ENCODE results near the gene KIF20A. TPM values are rescaled to one million over a fixed set of nuclear protein-coding genes. Genes with fewer than 3 reads are reported as not detected.

The KIF20A gene
- total RNA-seq, 2 experiments from 2014 or later, result 50.7 to 51.4 TPM

DNA sequence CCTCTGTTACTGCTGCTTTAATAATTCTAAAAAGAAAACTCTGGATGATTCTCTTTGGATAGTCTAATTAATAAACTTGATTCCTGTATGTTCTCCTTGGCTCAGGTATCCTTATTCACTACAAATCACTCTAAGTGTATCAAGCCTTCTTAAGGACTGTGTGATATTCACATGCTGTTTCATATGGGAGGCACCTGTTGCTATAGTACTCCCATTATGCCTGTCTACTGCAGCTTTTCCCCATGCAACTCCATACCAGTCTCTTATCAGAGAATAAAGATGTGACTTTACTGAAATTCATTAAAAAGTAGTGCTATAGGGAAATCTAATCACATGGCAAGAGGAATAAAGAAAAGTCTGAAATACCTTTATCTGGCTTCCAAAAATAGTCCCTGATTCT, 15.2 kb upstream of the KIF20A start:
- Mint-ChIP-seq H3K4me1 (ENCODE audit: low read depth) (no peaks in the 10 kb centered on the region), H3K4me3 (no peak overlapping the region), H3K9me3 (no peaks in the 10 kb centered on the region), H3K36me3 (ENCODE audit: low read depth) (peaks cover 69% of the 10 kb centered on the region), H3K27me3 (no peaks in the 10 kb centered on the region), H3K27ac (no peak overlapping the region)
- no peak for DNase-seq
- intact Hi-C loops (cut with micrococcal nuclease), result no loop called here
- CTCF ChIA-PET, result interaction anchor here (1.0 kb wide), 2 partner anchors 22 to 95 kb away, joined by 3 to 4 read pairs; no protein-coding TSS in a partner anchor
- no peak for ATAC-seq
- POLR2A ChIA-PET, result interaction anchor here (0.9 to 1.5 kb wide), 2 partner anchors 8 to 14 kb away, joined by 3 to 4 read pairs; no protein-coding TSS in a partner anchor
- TF ChIP-seq, protein P1, sequence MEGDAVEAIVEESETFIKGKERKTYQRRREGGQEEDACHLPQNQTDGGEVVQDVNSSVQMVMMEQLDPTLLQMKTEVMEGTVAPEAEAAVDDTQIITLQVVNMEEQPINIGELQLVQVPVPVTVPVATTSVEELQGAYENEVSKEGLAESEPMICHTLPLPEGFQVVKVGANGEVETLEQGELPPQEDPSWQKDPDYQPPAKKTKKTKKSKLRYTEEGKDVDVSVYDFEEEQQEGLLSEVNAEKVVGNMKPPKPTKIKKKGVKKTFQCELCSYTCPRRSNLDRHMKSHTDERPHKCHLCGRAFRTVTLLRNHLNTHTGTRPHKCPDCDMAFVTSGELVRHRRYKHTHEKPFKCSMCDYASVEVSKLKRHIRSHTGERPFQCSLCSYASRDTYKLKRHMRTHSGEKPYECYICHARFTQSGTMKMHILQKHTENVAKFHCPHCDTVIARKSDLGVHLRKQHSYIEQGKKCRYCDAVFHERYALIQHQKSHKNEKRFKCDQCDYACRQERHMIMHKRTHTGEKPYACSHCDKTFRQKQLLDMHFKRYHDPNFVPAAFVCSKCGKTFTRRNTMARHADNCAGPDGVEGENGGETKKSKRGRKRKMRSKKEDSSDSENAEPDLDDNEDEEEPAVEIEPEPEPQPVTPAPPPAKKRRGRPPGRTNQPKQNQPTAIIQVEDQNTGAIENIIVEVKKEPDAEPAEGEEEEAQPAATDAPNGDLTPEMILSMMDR (IDR thresholded peaks at IDR 0.05), result no peak

DNA sequence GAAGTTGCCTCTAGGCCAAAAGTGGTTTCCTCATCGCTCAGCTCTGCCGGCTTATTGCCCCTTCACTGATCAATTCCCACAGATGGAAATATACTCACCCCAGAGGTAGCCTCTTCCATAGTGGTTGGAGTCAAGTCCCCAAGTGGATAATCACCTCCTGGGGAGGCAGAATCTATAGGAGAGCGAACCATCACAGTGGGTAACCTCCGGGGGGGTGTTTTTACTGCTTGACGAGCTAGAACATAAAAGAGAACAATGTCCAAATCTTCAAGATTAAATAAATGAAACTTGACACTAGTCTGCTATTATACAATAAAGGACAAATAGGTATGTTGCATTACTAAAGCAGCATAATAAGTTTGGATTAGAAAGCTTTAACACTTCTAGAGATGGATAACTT, 9.8 kb upstream of the KIF20A start:
- TF ChIP-seq, protein P1 (IDR thresholded peaks at IDR 0.05), result no peak
- H3K4me1 Mint-ChIP-seq (ENCODE audit: low read depth), result peaks cover 6% of the 10 kb centered on the region
- intact Hi-C loops (cut with micrococcal nuclease), result no loop called here
- no peak overlapping the region for H3K4me3 Mint-ChIP-seq
- ATAC-seq (no peak), DNase-seq (no peak)
- peaks cover 59% of the 10 kb centered on the region for H3K36me3 Mint-ChIP-seq (ENCODE audit: low read depth)
- H3K27me3 Mint-ChIP-seq, result no peaks in the 10 kb centered on the region
- no peak overlapping the region for H3K27ac Mint-ChIP-seq
- CTCF ChIA-PET, result interaction anchor here (0.8 to 0.9 kb wide), 2 partner anchors 11 to 92 kb away, joined by 3 read pairs; no protein-coding TSS in a partner anchor
- POLR2A ChIA-PET, result no interaction called here
- H3K9me3 Mint-ChIP-seq, result no peaks in the 10 kb centered on the region

DNA sequence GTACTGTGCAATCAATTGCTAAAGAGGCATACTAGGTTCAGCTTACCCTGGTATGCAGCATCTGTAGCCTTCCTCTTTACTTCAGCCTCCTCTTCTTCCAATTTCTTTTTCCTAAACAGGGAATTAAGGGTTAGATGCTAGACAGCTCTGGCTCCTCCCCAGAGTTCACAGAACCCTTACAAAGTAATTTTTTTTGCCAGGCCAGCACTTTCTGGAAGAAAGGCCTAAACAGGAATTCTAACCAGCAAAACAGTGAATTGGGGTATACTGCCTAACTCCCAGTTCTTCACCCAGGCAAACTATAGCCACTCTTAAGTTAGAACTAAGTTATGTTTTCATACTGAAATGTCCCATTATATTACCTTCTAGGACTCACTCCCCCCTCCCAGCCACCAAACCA, 8.6 kb upstream of the KIF20A start:
- TF ChIP-seq, protein P1 (IDR thresholded peaks at IDR 0.05), result no peak
- no peaks in the 10 kb centered on the region for H3K9me3 Mint-ChIP-seq
- peaks cover 8% of the 10 kb centered on the region for H3K4me1 Mint-ChIP-seq (ENCODE audit: low read depth)
- no peak overlapping the region for H3K27ac Mint-ChIP-seq
- no peak for DNase-seq
- H3K36me3 Mint-ChIP-seq (ENCODE audit: low read depth), result peaks cover 52% of the 10 kb centered on the region
- CTCF ChIA-PET, result interaction anchor here (1.1 to 1.9 kb wide), 2 partner anchors 10 to 182 kb away, joined by 3 to 5 read pairs; no protein-coding TSS in a partner anchor
- H3K27me3 Mint-ChIP-seq, result no peaks in the 10 kb centered on the region
- no peak overlapping the region for H3K4me3 Mint-ChIP-seq
- no peak for ATAC-seq
- POLR2A ChIA-PET, result no interaction called here
- intact Hi-C loops (cut with micrococcal nuclease), result no loop called here

DNA sequence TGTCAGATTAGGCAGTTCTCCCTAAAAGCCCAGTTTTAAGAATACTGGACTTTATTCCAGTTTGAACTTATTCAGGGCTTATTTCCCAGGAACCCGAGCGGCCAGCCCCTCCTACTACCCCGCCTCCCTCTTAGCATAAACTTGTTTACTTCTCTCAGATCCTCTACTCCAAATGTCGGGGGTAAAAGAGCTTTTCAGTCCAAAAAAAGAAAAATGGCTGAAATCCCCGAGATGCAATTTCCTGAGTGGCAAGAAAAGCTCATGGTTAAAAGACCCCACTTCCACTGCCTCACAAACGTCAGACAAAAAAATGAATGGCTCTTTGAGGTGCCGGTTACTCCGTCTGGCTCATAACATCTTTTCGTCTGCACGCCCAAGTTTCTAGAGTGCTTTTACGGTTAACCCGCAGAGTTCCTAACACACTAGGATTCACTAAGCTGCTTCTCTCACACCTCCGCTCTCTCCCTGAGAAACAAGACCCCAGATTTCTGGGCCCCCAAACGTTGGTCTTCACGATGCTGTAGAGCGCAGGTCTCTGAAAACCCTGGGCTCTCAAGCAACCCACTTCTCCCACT, 884 bp upstream of the KIF20A start:
- ChIA-PET CTCF (interaction anchor here (1.2 to 4.1 kb wide), 8 partner anchors 12 to 325 kb away, joined by 3 to 35 read pairs (median 4); partner anchors contain the start of gene KDM3B), POLR2A (interaction anchor here (0.7 to 2.0 kb wide), 7 partner anchors 8 to 365 kb away, joined by 3 to 9 read pairs (median 4); partner anchors contain the start of genes CDC25C and ETF1)
- ATAC-seq, result no peak
- Mint-ChIP-seq H3K9me3 (no peaks in the 10 kb centered on the region), H3K27ac (no peak overlapping the region), H3K36me3 (ENCODE audit: low read depth) (peaks cover 32% of the 10 kb centered on the region), H3K4me3 (no peak overlapping the region), H3K27me3 (no peaks in the 10 kb centered on the region), H3K4me1 (ENCODE audit: low read depth) (peaks cover 24% of the 10 kb centered on the region)
- intact Hi-C loops (cut with micrococcal nuclease), result loop anchor here (2.0 kb wide), 1 partner anchor 153 kb away; the partner anchor contains the start of gene CDC25C
- DNase-seq, result peak; percentile 63
- TF ChIP-seq, protein P1 (IDR thresholded peaks at IDR 0.05), result no peak

DNA sequence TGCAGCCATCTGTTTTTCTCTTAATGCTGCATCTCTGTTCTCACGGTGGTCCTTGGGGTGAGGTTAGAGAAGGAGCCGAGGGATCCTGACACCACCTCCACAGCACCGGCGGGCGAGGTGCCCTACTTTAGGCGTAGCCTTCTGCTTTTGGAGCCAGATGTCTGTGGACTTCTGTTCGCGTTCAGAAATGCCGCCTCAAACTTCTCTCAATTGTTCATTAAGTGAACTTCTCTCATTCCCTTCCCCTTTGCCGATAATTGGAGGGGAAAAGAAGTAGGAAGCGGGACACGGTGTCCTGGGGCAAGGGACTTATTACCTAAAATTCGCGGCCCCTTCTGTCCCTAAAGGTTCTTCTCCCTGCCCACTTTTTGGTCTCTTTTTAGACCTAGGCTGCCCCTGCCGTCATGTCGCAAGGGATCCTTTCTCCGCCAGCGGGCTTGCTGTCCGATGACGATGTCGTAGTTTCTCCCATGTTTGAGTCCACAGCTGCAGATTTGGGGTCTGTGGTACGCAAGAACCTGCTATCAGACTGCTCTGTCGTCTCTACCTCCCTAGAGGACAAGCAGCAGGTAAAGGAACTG, 455 bp downstream of the KIF20A start:
- Mint-ChIP-seq H3K27me3 (no peaks in the 10 kb centered on the region), H3K36me3 (ENCODE audit: low read depth) (peaks cover 31% of the 10 kb centered on the region), H3K4me1 (ENCODE audit: low read depth) (peaks cover 18% of the 10 kb centered on the region), H3K27ac (no peak overlapping the region), H3K9me3 (no peaks in the 10 kb centered on the region), H3K4me3 (no peak overlapping the region)
- no peak for ATAC-seq
- peak; percentile 34 for DNase-seq
- ChIA-PET CTCF (interaction anchor here (0.6 to 4.1 kb wide), 18 partner anchors 8 to 325 kb away, joined by 3 to 35 read pairs (median 3); partner anchors contain the start of genes CDC25C and KDM3B), POLR2A (interaction anchor here (0.5 to 2.0 kb wide), 6 partner anchors 9 to 286 kb away, joined by 3 to 12 read pairs (median 4); partner anchors contain the start of genes EGR1 and KDM3B)
- TF ChIP-seq, protein P1 (IDR thresholded peaks at IDR 0.05), result no peak
- intact Hi-C loops (cut with micrococcal nuclease), result loop anchor here (2.0 kb wide), 1 partner anchor 151 kb away; the partner anchor contains the start of gene CDC25C

Measured in activated CD8-positive, alpha-beta T cell treated with anti-CD3 and anti-CD28 coated beads for 36 hours (primary cell).